ENCODE measurements around the gene ITPR1.

The ITPR1 gene

GRCh38 chr3:4866866-4867265, 373.7 kb downstream of the ITPR1 start:
- no peak for DNase-seq

- no peak for DNase-seq
Observed at GRCh38 chr3:4877173-4877787, 384.1 kb downstream of the ITPR1 start.

- no peak for DNase-seq
Observed at GRCh38 chr3:4880850-4881249, 387.7 kb downstream of the ITPR1 start.

GRCh38 chr3:4882548-4882947, 389.4 kb downstream of the ITPR1 start:
- no peak for DNase-seq

- DNase-seq = no peak
Observed at GRCh38 chr3:4883011-4883410, 389.9 kb downstream of the ITPR1 start.

- no peak for DNase-seq
Observed at GRCh38 chr3:4884888-4885287, 391.7 kb downstream of the ITPR1 start.

- no peak for DNase-seq
Observed at GRCh38 chr3:4885316-4885715, 392.2 kb downstream of the ITPR1 start.

- DNase-seq = no peak
Observed at GRCh38 chr3:4886448-4886847, 393.3 kb downstream of the ITPR1 start.

GRCh38 chr3:4887177-4887576, 394.0 kb downstream of the ITPR1 start:
- no peak for DNase-seq

GRCh38 chr3:4888913-4889846, 396.0 kb downstream of the ITPR1 start:
- peak in 1 of 2 experiments; percentile 37 for DNase-seq

GRCh38 chr3:4889896-4890295, 396.7 kb downstream of the ITPR1 start:
- no peak for DNase-seq

- no peak for DNase-seq
Observed at GRCh38 chr3:4894891-4895530, 401.9 kb downstream of the ITPR1 start.

- DNase-seq = no peak
Observed at GRCh38 chr3:4895838-4896237, 402.7 kb downstream of the ITPR1 start.
